K562 (cell line): ENCODE measurements around the gene GFOD1. TPM values are rescaled to one million over a fixed set of nuclear protein-coding genes. Genes with fewer than 3 reads are reported as not detected.

ENCODE experiments used
- CAMTA2 ChIP-seq: fragments of 250-450 bp; sonication (Bioruptor Pico); conservative IDR thresholded peaks from 2 replicates; pipeline ENCODE4 v1.5.1; 2022
- CHD2 ChIP-seq: IDR thresholded peaks from 2 replicates; pipeline ENCODE4 v1.6.1; 2011; ENCODE audit warnings: low read depth, low read length
- E2F4 ChIP-seq: sonication (generic); formaldehyde crosslinking; IDR thresholded peaks from 2 replicates; pipeline ENCODE4 v1.8.0; 2022; ENCODE audit warnings: mild to moderate bottlenecking, low read depth, missing genetic modification reagents
- GABPA ChIP-seq: fragments of 200-800 bp; sonication (Bioruptor generic); conservative IDR thresholded peaks from 2 replicates; pipeline ENCODE4 v1.6.1; 2016; ENCODE audit warnings: low read depth, missing genetic modification characterization, missing compliant biosample characterization
- GATA2 ChIP-seq: sonication (generic); formaldehyde crosslinking; IDR thresholded peaks from 2 replicates; pipeline ENCODE4 v1.4.0; 2020; ENCODE audit warnings: mild to moderate bottlenecking, missing genetic modification reagents
- HDGF ChIP-seq: fragments of 450-650 bp; IDR thresholded peaks from 2 replicates; pipeline ENCODE4 v1.6.1; 2016
- HIVEP1 ChIP-seq: fragments of 250-450 bp; sonication (Bioruptor Pico); IDR thresholded peaks from 2 replicates; pipeline ENCODE4 v1.4.0; 2020; ENCODE audit warnings: mild to moderate bottlenecking
- HMGXB4 ChIP-seq: sonication (generic); formaldehyde crosslinking; IDR thresholded peaks from 2 replicates; pipeline ENCODE4 v1.8.1; 2023; ENCODE audit warnings: mild to moderate bottlenecking, missing genetic modification reagents
- HOXB6 ChIP-seq: fragments of 250-450 bp; sonication (Bioruptor Pico); IDR thresholded peaks from 2 replicates; pipeline ENCODE4 v1.5.1; 2022; ENCODE audit warnings: mild to moderate bottlenecking, borderline replicate concordance
- KDM4B ChIP-seq, 2 experiments: fragments of 450-650 bp in 1 of 2; sonication (generic) in 1 of 2; IDR thresholded peaks; 2 replicates each; pipeline ENCODE4 v1.6.1; 2016 to 2017; ENCODE audit warnings: borderline replicate concordance in 2 of 2, antibody characterized with exemption in 1 of 2, low read depth in 1 of 2, mild to moderate bottlenecking in 1 of 2
- NFIC ChIP-seq: fragments of 450-650 bp; IDR thresholded peaks from 2 replicates; pipeline ENCODE4 v1.6.1; 2017; ENCODE audit warnings: mild to moderate bottlenecking, inconsistent platforms
- PHF21A ChIP-seq: fragments of 450-650 bp; IDR thresholded peaks from 2 replicates; pipeline ENCODE4 v1.6.1; 2017; ENCODE audit warnings: low read depth, borderline replicate concordance
- POLR2H ChIP-seq: IDR thresholded peaks from 2 replicates; pipeline ENCODE4 v1.6.1; 2016; ENCODE audit warnings: missing genetic modification characterization, low read depth, mild to moderate bottlenecking, control low read depth, missing compliant biosample characterization, moderate library complexity
- RFX7 ChIP-seq: fragments of 250-450 bp; sonication (Bioruptor Pico); IDR thresholded peaks from 2 replicates; pipeline ENCODE4 v1.5.1; 2021; ENCODE audit warnings: mild to moderate bottlenecking
- SMARCC2 ChIP-seq: fragments of 450-650 bp; IDR thresholded peaks from 2 replicates; pipeline ENCODE4 v1.6.1; 2017; ENCODE audit warnings: antibody characterized with exemption, moderate library complexity, mild to moderate bottlenecking, low read depth
- SP1 ChIP-seq: sonication (generic); formaldehyde crosslinking; IDR thresholded peaks from 2 replicates; pipeline ENCODE4 v1.8.1; 2022; ENCODE audit warnings: mild to moderate bottlenecking, missing genetic modification reagents
- STAT5B ChIP-seq: fragments of 250-450 bp; sonication (Bioruptor Pico); IDR thresholded peaks from 2 replicates; pipeline ENCODE4 v1.8.0; 2021; ENCODE audit warnings: mild to moderate bottlenecking, inconsistent platforms
- USF1 ChIP-seq: sonication (generic); formaldehyde crosslinking; IDR thresholded peaks from 2 replicates; pipeline ENCODE4 v1.9.0; 2022; ENCODE audit warnings: mild to moderate bottlenecking, missing genetic modification reagents
- ZBTB11 ChIP-seq, 3 experiments: fragments of 200-800 bp in 1 of 3; fragments of 250-450 bp in 1 of 3; fragments of 450-650 bp in 1 of 3; sonication (Bioruptor Pico) in 1 of 3; sonication (Bioruptor generic) in 1 of 3; formaldehyde crosslinking in 1 of 3; IDR thresholded peaks; 2 replicates each; pipeline versions ENCODE4 v1.6.1 to v1.8.0; 2016 to 2022; ENCODE audit warnings: mild to moderate bottlenecking in 2 of 3, missing genetic modification characterization in 2 of 3, missing compliant biosample characterization in 1 of 3, moderate library complexity in 1 of 3
- ZFP30 ChIP-seq: fragments of 250-450 bp; sonication (Bioruptor Pico); IDR thresholded peaks from 2 replicates; pipeline ENCODE4 v1.8.0; 2022; ENCODE audit warnings: moderate library complexity, mild to moderate bottlenecking, inconsistent platforms, borderline replicate concordance
- ZNF165 ChIP-seq: fragments of 250-450 bp; sonication (Bioruptor Pico); IDR thresholded peaks from 2 replicates; pipeline ENCODE4 v1.4.0; 2020; ENCODE audit warnings: borderline replicate concordance
- ZNF282 ChIP-seq: sonication (generic); formaldehyde crosslinking; IDR thresholded peaks from 2 replicates; pipeline ENCODE4 v1.8.1; 2023; ENCODE audit warnings: missing genetic modification reagents
- ZNF584 ChIP-seq: fragments of 200-800 bp; sonication (Bioruptor generic); IDR thresholded peaks from 2 replicates; pipeline ENCODE4 v1.6.1; 2016; ENCODE audit warnings: low read depth, mild to moderate bottlenecking, missing genetic modification characterization, missing compliant biosample characterization
- ZNF586 ChIP-seq: fragments of 450-650 bp; formaldehyde crosslinking; conservative IDR thresholded peaks from 2 replicates; pipeline ENCODE4 v1.4.0; 2020; ENCODE audit warnings: mild to moderate bottlenecking, moderate library complexity
- polyA plus RNA-seq, 8 experiments: library from polyadenylated mRNA; depleted of rRNA in 4 of 8; stranded (reverse) in 5 of 8; unstranded in 3 of 8; fragments of >200 nt; fragmentation: Nextera tagmentation in 2 of 8; fragmentation: Illumina TruSeq in 1 of 8; extraction: Ambion mirVana in 2 of 8; extraction: Trizol in 1 of 8; gene quantifications; 2 replicates each; pipeline versions ENCODE4 v1.2.1 to v1.2.3, GENCODE V29; 2011 to 2014; ENCODE audit warnings: inconsistent platforms in 1 of 8, missing spikeins in 1 of 8
- total RNA-seq, 7 experiments: library from RNA; depleted of rRNA in 6 of 7; stranded (reverse); fragments of >200 nt in 6 of 7; fragmentation: Illumina TruSeq in 2 of 7; extraction: Trizol in 2 of 7; gene quantifications; 2 replicates each; pipeline versions ENCODE4 v1.2.1 to v1.2.3, GENCODE V29; 2011 to 2021; ENCODE audit warnings: low replicate concordance in 1 of 7

The GFOD1 gene
- total and polyA plus RNA-seq, 9 of the 15 experiments (the other 6 are each of a cell fraction or from before 2014, with no cell fraction given): 3.8 to 12.0 (median 8.2) TPM

GRCh38 chr6:13406781-13407180 lies 80.6 kb downstream of the GFOD1 start (continued):
- TF ChIP-seq E2F4 (CRISPR knock-in tag) (no peak), PHF21A (no peak), GATA2 (CRISPR knock-in tag) (no peak), ZFP30 (CRISPR knock-in tag) (no peak), POLR2H (no peak), KDM4B (IDR thresholded peaks at IDR 0.05; ENCODE audit: borderline replicate concordance in 2 of 2, low read depth in 1 of 2) (no peak), RFX7 (CRISPR knock-in tag) (no peak), NFIC (no peak), ZNF584 (no peak), STAT5B (no peak), CAMTA2 (no peak), HDGF (no peak), ZNF165 (no peak), CHD2 (no peak), ZBTB11 (CRISPR knock-in tag; IDR thresholded peaks at IDR 0.05) (peak in 1 of 3 experiments; percentile 57; a peak in 2 of 6 replicates), ZNF586 (CRISPR knock-in tag) (no peak), HOXB6 (CRISPR knock-in tag) (no peak), HMGXB4 (no peak), USF1 (CRISPR knock-in tag) (peak; percentile 97), HIVEP1 (CRISPR knock-in tag) (no peak), SP1 (CRISPR knock-in tag) (no peak), SMARCC2 (no peak), GABPA (tag) (peak; percentile 53), ZNF282 (CRISPR knock-in tag) (no peak)
